Stomach (tissue), 4 donors: ENCODE data around the gene ANKRD40CL.

ENCODE experiments used
- CTCF ChIP-seq, 7 experiments: fragments of 450-650 bp in 4 of 7; fragments of 200-600 bp in 3 of 7; sonication (generic) in 3 of 7; IDR thresholded peaks; one replicate each; pipeline ENCODE4 v1.5.1; 2016 to 2019; ENCODE audit warnings: antibody characterized with exemption in 7 of 7, control low read depth in 2 of 7, mild to moderate bottlenecking in 1 of 7
- EP300 ChIP-seq: sonication (generic); formaldehyde crosslinking; IDR thresholded peaks from one replicate; pipeline ENCODE4 v1.6.1; 2017; ENCODE audit warnings: antibody characterized with exemption
- POLR2A ChIP-seq, 4 donors: fragments of 450-650 bp; IDR thresholded peaks; one replicate each; pipeline ENCODE4 v1.6.1; 2016; ENCODE audit warnings: antibody characterized with exemption in 4 of 4, control low read depth in 2 of 4, mild to moderate bottlenecking in 1 of 4, moderate library complexity in 1 of 4
- POLR2AphosphoS5 ChIP-seq, 3 donors: sonication (generic); formaldehyde crosslinking; IDR thresholded peaks; one replicate each; pipeline ENCODE4 v1.6.1; 2016; ENCODE audit warnings: antibody characterized with exemption in 3 of 3

GRCh38 chr17:50728881-50729765 is 38.2 kb downstream of the ANKRD40CL start:
- TF ChIP-seq CTCF (IDR thresholded peaks at IDR 0.05), result no peak
- TF ChIP-seq POLR2A (IDR thresholded peaks at IDR 0.05), result no peak
- TF ChIP-seq POLR2AphosphoS5 (IDR thresholded peaks at IDR 0.05), result no peak
- TF ChIP-seq EP300, result no peak
